ENCODE results near the gene GULP1.

Gene GULP1

DNA sequence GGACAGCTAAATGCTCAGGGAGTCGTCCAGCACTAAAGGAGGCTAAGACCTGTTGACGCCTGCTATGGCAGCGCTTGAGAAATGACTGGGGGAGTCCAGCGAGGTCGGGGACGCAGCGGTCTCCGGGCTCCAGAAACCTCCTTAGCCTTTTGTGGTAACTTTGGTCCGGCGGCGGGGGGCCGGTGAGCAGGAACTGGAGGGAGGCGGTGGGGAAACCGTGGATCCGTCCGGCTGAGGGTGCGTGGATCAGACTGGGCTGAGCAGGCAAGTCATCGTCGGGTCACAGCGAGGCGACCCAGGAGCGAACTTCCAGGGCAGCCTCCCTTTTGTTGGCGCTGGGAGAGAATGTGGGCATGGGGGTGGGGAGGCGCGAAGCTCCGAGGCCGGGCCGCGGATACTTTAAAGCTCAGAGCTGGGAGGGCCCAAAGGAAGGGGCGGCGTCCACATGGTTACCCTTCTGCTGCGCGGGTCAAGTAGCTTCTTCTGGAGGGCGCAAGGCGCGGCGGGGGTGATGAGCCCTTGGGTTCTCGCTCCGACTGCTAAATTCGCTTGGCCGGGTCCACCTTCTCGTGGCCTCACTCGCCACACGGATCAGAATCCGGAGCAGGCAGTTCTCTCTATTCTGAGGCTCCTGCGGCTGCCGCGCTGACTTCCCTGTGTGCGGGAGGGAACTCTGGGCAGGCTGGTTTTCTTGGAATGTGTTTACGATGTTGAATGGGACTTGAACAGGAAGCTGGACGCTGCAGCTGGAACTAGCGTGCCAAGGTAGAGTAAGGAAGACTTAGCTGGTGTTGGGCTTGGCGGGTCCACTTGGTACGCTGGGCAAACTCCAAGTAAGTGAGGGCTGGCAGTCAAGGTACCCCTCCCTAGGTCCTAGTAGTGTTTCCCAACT lies 920 bp downstream of the GULP1 start:
- ATAC-seq (ENCODE audit: insufficient read depth, low read depth) (no peak), DNase-seq (no peak)
- Histone ChIP-seq H3K4me3 (ENCODE audit: low read depth in 1 of 2, low read length in 2 of 2) (no peak overlapping the region), H3K4me2 (ENCODE audit: insufficient read depth, low read length) (no peak overlapping the region), H2AFZ (ENCODE audit: low read depth, low read length) (no peak overlapping the region), H4K20me1 (ENCODE audit: insufficient read depth, low read length) (no peaks in the 10 kb centered on the region), H3K9ac (ENCODE audit: low read depth, low read length) (no peak overlapping the region), H3K79me2 (ENCODE audit: insufficient read depth, low read length) (no peaks in the 10 kb centered on the region), H3K27ac (ENCODE audit: low read length) (no peak overlapping the region), H3K36me3 (ENCODE audit: insufficient read depth, low read length) (no peaks in the 10 kb centered on the region), H3K27me3 (ENCODE audit: insufficient read depth, low read length, poor library complexity) (no peaks in the 10 kb centered on the region), H3K9me3 (ENCODE audit: insufficient read depth, low read length, severe bottlenecking) (no peaks in the 10 kb centered on the region), H3K4me1 (ENCODE audit: insufficient read depth, low read length) (no peaks in the 10 kb centered on the region)
- no peak for TF ChIP-seq EZH2 (IDR thresholded peaks at IDR 0.05; ENCODE audit: borderline replicate concordance, low read depth, low read length, severe bottlenecking)

DNA sequence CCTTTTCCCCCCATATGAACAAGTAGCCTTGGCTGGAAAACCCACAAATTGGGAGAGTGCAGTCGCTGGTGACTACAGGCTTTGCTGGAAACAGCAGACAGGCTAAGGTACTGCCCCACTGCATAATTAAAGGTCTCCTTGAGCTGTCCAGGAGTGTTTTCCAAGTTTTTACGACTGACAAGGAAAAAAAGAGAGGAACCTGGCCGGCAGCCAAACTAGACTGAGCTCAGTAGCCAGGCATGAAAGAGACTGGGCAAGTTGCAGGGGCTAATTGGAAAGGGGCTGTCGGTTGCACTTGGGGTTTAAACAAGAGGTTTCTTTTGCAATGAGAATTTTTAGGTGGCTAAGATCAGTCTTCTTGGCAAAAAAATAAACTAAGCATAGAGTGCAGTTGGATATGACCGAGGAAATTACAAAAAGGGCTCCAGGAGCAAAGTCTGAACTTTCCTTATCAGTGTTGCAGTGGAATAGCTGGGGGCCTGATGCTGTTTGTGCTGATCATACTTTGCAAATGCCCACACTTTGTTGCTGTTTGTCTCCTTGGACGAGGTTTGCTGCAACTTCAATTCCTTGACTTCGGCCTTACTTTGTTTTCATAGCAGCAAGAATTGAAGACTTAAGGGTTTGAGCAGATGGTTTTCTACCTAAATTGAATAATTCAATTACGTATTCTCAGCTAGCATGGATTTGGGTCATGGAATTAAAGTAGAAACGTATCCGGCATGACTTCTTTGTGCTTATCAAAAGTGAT lies 2.1 kb downstream of the GULP1 start:
- Histone ChIP-seq H3K27ac (ENCODE audit: low read length) (no peak overlapping the region), H3K36me3 (ENCODE audit: insufficient read depth, low read length) (no peaks in the 10 kb centered on the region), H2AFZ (ENCODE audit: low read depth, low read length) (no peak overlapping the region), H3K9me3 (ENCODE audit: insufficient read depth, low read length, severe bottlenecking) (no peaks in the 10 kb centered on the region), H3K4me2 (ENCODE audit: insufficient read depth, low read length) (no peak overlapping the region), H3K4me3 (ENCODE audit: low read depth in 1 of 2, low read length in 2 of 2) (no peak overlapping the region), H3K79me2 (ENCODE audit: insufficient read depth, low read length) (no peaks in the 10 kb centered on the region), H3K27me3 (ENCODE audit: insufficient read depth, low read length, poor library complexity) (no peaks in the 10 kb centered on the region), H4K20me1 (ENCODE audit: insufficient read depth, low read length) (no peaks in the 10 kb centered on the region), H3K9ac (ENCODE audit: low read depth, low read length) (no peak overlapping the region), H3K4me1 (ENCODE audit: insufficient read depth, low read length) (no peaks in the 10 kb centered on the region)
- no peak for DNase-seq
- no peak for ATAC-seq (ENCODE audit: insufficient read depth, low read depth)
- TF ChIP-seq, protein P1, sequence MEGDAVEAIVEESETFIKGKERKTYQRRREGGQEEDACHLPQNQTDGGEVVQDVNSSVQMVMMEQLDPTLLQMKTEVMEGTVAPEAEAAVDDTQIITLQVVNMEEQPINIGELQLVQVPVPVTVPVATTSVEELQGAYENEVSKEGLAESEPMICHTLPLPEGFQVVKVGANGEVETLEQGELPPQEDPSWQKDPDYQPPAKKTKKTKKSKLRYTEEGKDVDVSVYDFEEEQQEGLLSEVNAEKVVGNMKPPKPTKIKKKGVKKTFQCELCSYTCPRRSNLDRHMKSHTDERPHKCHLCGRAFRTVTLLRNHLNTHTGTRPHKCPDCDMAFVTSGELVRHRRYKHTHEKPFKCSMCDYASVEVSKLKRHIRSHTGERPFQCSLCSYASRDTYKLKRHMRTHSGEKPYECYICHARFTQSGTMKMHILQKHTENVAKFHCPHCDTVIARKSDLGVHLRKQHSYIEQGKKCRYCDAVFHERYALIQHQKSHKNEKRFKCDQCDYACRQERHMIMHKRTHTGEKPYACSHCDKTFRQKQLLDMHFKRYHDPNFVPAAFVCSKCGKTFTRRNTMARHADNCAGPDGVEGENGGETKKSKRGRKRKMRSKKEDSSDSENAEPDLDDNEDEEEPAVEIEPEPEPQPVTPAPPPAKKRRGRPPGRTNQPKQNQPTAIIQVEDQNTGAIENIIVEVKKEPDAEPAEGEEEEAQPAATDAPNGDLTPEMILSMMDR (IDR thresholded peaks at IDR 0.05; ENCODE audit: borderline replicate concordance, extremely low read depth, low read length, poor library complexity, severe bottlenecking), result no peak
- no peak for TF ChIP-seq EZH2 (IDR thresholded peaks at IDR 0.05; ENCODE audit: borderline replicate concordance, low read depth, low read length, severe bottlenecking)

DNA sequence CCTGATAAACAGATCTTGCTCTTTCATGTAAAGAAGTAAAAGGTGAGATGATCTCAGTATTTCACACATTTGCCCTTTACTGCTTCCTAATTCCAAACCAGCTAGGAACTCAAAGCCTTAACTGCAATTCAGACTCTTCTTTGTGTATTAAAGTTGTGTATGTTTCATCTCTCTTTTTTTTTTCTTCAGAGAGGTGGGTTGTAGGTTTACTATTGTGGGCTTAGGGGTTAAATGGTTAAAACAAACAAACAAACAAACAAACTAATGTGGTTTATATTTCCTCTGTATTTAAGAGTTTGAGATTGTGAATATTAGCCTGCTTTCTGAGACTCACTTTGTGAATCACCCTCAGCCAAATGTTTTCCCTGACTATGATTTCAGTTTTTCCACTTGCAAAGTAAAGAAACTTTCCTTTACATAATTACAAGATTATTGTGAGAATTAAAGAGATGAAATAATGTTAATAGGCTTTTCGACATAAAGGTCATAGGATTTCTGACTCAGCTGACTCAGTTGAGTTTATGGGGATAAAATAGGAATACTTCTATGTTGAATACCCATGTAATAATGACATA lies 2.8 kb downstream of the GULP1 start:
- no peaks in the 10 kb centered on the region for H3K27me3 ChIP-seq (ENCODE audit: insufficient read depth, low read length, poor library complexity)
- TF ChIP-seq EZH2 (IDR thresholded peaks at IDR 0.05; ENCODE audit: borderline replicate concordance, low read depth, low read length, severe bottlenecking), result no peak
- TF ChIP-seq, protein P1 (IDR thresholded peaks at IDR 0.05; ENCODE audit: borderline replicate concordance, extremely low read depth, low read length, poor library complexity, severe bottlenecking), result no peak
- no peak overlapping the region for H3K4me3 ChIP-seq (ENCODE audit: low read depth in 1 of 2, low read length in 2 of 2)
- H3K4me1 ChIP-seq (ENCODE audit: insufficient read depth, low read length), result no peaks in the 10 kb centered on the region
- no peaks in the 10 kb centered on the region for H3K9me3 ChIP-seq (ENCODE audit: insufficient read depth, low read length, severe bottlenecking)
- H4K20me1 ChIP-seq (ENCODE audit: insufficient read depth, low read length), result no peaks in the 10 kb centered on the region
- no peak overlapping the region for H3K4me2 ChIP-seq (ENCODE audit: insufficient read depth, low read length)
- H3K36me3 ChIP-seq (ENCODE audit: insufficient read depth, low read length), result no peaks in the 10 kb centered on the region
- no peak for DNase-seq
- H2AFZ ChIP-seq (ENCODE audit: low read depth, low read length), result no peak overlapping the region
- H3K9ac ChIP-seq (ENCODE audit: low read depth, low read length), result no peak overlapping the region
- ATAC-seq (ENCODE audit: insufficient read depth, low read depth), result no peak
- no peaks in the 10 kb centered on the region for H3K79me2 ChIP-seq (ENCODE audit: insufficient read depth, low read length)
- H3K27ac ChIP-seq (ENCODE audit: low read length), result no peak overlapping the region

All from DND-41 (cell line).